Stimulated activated CD4-positive, alpha-beta T cell treated with anti-CD3 and anti-CD28 coated beads, Interleukin-4, amount 100 ng/mL, for 48 hours (primary cell): ENCODE results near the gene FAM149A.

Source experiments
- DNase-seq, 2 donors: peaks; one replicate each; pipeline ENCODE4 v3.0.0-alpha.2; 2020; ENCODE audit warnings: low read depth in 2 of 2

Gene FAM149A

DNA sequence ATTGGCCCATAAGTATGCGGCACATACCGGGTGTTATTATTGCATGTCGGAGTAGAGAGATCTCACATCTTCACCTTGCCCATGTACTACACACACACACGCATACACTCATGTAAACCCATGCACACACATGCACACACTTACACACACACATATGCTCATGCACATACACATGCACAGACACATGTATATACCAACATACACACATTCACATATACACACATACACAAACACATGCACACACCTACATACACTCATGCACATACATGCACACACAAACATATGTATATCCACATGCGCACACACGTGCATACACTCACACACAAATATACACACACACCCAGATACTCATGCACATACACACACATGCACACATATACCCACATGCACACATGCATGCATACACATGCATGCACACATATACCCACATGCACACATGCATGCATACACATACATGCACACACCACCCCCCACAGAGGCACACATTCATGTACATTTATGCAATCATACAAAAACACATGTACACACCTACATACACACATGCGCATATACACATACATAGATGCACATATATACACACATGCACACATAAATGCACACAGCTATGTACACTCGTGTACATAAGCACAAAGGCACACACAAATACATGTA is 98.1 kb downstream of the FAM149A start:
- no peak for DNase-seq

DNA sequence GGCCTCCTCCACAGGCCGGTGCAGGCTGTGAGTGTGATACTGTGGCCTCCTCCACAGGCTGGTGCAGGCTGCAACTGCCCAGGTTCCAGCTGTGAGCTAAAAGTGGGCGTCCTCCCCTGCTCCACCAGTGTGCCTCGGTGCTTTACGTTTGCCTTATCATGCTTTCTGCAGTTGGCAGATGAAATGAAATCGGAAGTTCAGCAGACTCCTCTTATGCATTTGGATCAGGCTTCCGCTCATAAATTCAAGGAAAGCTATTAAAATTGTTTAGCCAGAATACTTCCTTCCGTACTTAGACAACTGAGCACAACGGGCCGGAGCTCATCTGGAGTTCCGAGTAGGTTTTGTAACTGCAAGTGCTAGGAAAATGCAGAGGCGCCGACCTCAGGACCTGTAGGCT is 98.9 kb downstream of the FAM149A start:
- no peak for DNase-seq

DNA sequence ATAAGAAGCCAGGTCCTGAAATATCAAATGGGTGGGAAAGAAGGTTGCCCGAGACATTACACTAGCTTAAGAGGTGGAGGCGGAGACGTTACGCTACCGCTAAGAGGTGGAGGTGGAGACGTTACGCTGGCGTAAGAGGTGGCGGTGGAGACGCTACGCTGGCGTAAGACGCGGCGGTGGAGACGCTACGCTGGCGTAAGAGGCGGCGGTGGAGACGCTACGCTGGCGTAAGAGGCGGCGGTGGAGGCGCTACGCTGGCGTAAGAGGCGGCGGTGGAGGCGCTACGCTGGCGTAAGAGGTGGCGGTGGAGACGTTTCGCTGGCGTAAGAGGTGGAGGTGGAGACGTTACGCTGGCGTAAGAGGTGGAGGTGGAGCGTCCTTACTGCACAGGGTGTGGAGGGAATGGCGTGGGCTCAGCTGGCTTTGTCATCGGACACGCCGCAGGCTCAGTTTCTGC is 99.6 kb downstream of the FAM149A start:
- DNase-seq: peak in 1 of 2 donors; percentile 58

DNA sequence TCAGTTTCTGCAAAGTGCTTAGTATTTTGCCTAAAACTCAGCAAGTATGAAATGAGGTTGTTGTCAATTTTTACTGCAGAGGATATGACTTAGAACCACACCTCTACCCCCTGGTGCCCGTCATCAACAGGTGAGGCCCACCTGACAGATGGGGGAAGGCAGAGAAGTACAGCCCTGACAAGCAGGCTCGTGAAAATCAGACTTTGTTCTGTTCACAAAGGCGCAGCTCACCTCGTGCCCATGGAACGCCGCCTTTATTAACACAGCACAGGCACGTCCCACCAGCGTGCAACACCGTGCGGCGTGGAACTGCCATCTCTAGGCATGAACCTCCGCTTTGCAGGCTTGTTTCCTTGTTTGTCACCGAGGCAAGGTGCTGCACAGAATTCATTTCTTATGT is 100.2 kb downstream of the FAM149A start:
- no peak for DNase-seq

DNA sequence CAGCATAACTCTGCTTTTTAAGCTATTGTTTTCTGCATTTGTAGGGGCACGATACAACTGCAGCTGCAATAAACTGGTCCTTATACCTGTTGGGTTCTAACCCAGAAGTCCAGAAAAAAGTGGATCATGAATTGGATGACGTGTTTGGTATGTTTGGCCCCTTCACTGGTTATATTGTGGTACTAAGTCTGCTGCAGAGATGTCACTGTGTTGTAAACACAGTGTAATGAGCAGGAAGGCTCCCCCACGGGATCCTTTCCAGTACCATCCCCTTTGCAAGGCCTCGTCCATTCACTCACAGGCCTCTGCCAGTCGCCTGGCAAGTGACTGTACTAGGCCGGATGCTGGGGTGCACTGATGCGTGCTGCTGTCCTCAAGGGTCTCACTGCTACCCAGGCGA is 100.7 kb downstream of the FAM149A start:
- no peak for DNase-seq

DNA sequence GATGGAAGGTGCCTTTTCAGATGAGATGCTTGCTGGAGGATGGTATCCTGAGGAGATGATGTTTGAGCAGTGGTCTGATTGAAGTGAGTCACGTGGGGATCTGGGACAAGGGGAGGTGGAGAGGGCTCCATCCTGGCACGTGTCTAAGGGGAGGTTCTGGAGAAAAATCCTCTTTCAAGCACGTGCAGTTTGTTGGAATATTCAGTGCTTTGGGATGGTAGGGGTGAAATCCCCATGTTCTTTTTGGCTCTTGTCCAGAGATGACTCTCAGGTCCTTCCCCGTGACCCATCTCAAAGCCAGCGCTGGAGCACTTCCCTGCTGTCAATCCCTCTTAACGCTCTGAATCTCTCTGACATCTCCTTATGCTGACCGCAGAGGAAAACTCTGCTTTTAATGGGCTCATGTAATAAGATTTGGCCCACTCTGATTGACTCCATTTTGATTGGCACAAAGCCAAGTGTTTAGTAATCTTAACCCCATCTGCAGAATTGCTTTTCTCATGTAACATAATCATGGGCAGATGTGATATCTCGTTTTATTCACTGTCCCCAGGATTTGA is 112.0 kb downstream of the FAM149A start:
- DNase-seq: no peak

DNA sequence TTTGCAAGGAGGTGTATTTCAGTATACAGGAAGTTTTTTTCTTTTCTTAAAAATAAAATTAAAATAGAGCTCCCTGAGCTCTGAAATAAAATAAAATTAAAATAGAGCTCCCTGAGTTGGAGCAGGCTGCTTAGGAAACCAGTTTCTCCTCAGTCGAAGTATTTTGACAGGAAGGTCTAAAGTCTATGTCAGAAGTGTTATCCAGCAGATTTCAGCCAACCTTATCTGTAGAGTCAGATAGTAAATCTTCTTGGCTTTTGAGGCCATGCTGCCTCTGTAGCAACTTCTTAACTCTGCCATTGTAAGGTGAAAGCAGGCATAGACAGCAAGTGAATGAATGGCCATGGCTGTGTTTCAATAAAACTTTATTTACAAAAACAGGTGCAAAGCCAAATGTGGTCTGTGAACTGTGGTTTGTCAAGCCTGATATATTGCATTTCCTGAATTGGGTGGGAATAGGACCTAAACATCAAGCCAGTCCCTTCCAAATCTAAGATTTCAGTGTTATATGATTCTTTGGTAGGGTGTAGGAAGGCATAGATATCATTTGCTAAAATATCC is 113.3 kb downstream of the FAM149A start:
- no peak for DNase-seq

DNA sequence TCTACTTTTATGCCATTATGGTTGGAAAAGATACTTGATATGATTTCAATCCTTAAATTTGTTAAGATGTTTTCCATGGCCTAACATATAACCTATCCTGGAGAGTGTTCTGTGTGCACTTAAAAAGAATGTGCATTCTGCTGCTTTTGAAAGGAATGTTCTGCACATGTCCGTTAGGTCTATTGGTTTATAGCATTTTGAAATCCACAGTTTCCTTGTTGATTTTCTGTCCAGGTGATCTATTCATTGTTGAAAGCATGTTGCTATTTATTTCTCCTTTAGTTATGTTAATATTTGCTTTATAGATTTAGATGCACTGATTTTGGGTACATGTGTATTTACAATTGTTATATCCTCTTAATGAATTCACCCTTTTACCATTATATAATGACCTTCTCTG is 117.1 kb downstream of the FAM149A start:
- no peak for DNase-seq
